ENCODE measurements around the gene SNX27.
"Not testable (repeated sequence)": the region's sequence is repeated elsewhere in the genome, so short reads cannot be mapped to it uniquely, and the experiment has no call there.

SNX27 gene

DNA sequence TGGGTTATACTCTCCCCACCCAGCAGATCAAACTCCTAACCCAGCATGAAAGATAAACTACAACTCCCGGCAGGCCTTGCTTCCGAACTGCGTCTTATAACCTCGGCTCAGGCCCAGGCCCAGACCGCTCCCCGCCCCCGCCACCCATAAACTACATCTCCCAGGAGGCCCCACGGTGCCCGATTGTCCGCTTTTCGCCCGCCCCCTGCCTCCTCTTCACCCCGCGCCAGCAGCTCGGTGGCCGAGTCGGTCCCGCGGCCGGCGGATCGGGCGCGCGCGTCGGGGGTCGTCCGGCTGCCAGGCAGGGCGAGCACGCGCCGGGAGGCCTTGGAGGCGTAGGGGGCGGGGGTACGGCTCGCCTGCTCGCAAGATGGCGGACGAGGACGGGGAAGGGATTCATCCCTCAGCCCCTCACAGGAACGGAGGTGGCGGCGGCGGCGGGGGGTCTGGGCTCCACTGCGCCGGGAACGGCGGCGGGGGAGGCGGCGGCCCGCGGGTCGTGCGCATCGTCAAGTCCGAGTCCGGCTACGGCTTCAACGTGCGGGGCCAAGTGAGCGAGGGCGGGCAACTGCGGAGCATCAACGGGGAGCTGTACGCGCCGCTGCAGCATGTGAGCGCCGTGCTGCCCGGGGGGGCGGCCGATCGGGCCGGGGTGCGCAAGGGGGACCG is at the start of gene SNX27:
TSS of gene SNX27 (plus strand) at position 219 of the 669 bp plus-strand sequence. CDS start at position 371, 152 bp downstream.
- peak; percentile 90 to 96 for DNase-seq

GRCh38 chr1:151562661-151563060 is 49.2 kb upstream of the SNX27 start:
- no peak for DNase-seq

DNA sequence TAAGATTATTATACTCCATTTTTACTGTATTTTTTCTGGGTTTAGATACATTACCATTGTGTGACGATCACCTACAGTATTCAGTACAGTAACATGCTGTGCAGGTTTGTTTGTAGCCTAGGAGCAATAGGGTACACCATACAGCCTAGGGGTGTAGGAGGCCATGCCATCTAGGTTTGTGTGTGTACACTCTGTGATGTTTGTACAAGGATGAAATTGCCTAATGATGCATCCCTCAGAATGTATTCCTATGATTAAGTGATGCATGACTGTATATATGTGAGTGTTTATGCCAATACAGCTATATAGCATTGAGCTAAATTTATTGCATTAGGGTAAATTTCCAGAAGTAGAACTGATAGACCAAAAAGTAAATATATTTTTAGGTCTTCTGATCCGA is 48.5 kb upstream of the SNX27 start:
- no peak for DNase-seq

DNA sequence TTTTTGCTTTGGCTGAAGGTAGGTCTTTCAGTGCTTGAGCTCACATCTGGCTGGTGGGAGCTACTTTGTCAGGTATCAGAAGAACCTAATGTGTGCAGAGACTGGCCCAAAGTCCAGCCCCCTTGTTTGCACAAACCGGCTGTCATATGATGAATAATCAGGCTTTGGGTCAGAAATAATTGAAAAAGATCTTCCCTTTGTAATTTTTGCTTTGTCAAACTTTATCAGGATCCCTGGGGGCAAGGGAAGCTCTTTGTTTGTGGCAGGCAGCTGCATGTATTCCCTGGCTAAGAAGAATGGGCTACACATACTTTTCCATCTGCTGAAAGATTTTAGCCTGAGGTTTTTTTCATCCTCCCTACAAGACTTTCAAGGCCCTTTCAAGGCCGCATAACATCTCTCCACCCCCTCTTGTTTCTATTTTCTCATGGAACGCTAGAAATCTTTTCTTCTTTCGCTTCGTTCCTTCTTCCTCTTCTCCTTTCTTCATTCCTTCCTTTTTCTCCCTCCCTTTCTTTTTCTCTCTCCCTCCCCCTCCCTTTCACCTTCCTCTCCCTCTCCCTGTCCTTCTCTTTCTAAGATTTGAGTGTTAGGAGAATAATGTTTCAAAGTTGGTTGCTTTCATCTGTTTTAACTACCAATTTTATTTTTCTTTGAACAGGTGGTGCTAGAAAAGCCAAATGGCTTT is 46.2 kb upstream of the SNX27 start:
- no peak for DNase-seq

DNA sequence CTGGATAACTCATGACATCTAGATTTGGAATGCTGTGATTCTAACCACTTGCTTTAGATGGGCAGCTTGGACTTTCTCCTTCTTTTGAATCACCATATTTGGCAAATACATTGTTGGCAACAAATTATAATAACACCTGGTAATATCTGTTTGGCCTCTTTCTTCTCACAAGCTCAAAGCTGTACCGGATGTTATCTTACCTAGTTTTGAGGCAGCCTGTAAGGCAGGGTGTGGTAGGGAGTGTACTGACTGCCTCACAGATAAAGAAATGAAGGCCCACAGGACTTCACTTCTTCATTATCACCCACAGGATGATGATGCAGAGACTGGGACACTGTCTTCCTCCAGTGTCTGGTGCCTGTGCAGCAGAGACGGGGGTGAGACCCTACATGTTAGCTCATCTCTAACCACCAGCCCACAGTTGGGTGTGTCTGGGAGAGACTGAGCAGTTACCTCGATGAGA is 43.2 kb upstream of the SNX27 start:
- no peak for DNase-seq

DNA sequence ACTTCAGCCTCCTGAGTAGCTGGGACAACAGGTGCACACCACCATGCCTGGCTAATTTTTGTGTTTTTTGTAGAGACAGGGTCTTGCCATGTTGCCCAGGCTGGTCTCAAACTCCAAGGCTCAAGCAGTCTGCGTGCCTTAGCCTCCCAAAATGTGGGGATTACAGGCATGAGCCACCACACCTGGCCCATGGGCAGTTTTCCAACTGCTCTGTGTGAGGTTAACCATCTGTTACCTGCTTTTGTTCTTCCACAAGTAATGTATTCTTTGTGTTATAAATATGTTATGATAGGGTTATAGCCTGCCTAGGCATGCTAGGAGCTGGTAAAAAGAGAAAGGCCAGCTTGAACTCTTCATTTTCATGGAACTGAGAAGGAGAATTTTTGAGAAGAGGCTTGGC is 41.0 kb upstream of the SNX27 start:
- DNase-seq: no peak

DNA sequence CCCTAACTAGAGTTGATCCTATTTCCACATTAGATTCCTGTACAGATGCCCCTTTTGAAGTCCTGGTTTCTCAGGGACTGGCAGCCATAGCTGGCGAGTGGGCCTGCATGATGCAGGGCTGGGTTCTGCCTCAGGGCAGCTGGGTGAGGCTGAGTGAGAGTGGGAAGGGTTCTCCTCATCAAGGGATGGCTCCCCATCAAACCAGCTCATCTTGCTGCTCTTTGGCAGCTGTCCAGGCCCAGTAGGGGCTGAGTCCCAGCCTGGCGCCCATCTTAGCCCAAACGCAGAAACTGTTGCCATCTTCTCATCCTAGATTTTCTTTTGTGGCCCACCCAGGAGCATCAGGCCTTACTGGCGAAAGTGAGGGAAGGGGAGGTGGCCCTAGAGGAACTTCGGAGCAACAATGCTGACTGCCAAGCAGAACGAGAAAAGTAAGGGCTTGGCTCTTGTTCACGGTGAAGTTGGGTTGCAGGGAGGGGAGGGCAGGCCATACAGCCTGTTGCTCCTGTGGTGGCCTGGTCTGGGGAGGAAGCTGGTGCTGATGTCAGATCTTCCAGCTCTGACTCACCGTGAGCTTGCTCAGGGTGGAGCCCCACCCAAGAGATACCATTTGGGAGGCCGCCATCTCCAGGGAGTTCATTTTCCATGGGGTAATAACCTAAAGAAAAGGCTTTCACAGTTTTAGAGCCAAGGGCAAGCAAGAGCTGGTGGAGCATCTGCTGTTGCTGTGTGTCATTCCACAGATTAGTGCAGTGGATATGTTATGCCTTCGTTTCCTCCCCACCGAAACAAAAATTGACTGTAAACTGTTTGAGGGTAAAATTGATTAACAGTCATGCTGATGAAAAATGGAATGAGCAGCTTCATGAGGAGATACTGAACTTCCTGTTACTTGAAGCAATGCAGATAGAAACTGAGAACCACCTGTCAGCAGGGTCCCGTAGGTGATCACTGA is 37.0 kb upstream of the SNX27 start:
- no peak for DNase-seq

- DNase-seq: no peak
Observed at GRCh38 chr1:151577173-151577572, 34.7 kb upstream of the SNX27 start.

DNA sequence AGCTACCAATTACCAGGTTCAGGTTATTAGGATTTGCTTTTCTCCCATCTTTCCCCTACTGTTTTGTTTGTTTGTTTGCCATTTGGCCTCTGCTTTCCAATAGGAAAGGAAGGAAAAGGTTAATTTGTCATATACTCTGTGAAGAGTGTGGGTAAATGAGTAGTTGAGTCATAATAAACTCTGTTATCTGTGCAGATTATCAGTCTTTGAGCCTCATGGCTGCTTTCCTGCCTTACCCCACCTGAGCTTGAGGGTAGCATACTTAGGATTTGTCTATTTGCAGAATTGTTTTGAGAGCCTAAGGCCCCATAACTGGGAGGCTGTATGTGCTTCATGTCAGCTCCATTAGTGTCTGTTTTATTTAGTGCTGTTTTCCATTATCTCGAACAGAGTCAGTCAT is 32.9 kb upstream of the SNX27 start:
- DNase-seq: no peak

GRCh38 chr1:151579436-151580225 is 32.2 kb upstream of the SNX27 start:
- no peak for DNase-seq

DNA sequence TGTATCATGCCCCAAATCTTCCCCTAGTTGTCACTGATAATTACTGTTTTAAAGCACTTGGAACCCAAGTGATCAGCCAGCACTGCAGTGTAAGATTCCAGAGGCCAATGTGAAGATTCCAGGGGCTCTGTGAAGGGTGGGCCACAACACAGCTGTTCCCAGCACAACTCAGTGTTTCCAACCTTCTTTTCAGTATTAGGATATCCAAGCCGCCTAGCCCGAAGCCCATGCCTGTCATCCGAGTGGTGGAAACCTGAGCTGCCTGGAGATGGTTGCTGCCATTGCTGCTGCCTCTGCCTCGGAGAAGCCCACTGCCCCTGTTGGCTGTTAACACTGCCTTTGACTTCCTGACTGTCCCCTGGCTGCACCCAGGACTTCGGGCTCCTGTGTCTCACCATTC is 30.4 kb upstream of the SNX27 start:
- no peak for DNase-seq

- no peak for DNase-seq
Observed at GRCh38 chr1:151581921-151582320, 29.9 kb upstream of the SNX27 start.

DNA sequence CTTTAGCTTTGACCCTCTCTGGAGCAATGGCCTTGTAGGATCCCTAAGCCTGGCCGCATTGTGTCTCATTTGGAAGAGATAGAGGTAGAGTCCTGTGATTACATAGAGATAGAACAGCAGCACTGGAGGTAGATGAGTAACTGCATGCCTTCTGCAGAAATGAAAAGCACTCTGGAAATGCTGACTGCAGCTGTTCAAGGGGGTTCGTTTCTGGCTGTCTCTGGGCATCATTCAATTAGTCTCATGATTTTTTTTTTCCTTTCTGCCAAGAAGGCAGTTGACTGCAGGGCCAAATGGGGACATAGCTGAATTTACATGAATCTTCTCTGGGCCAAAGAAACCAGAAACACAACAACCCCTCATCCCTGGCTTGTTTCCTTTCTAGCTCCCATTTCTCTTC is 28.1 kb upstream of the SNX27 start:
- no peak for DNase-seq

DNA sequence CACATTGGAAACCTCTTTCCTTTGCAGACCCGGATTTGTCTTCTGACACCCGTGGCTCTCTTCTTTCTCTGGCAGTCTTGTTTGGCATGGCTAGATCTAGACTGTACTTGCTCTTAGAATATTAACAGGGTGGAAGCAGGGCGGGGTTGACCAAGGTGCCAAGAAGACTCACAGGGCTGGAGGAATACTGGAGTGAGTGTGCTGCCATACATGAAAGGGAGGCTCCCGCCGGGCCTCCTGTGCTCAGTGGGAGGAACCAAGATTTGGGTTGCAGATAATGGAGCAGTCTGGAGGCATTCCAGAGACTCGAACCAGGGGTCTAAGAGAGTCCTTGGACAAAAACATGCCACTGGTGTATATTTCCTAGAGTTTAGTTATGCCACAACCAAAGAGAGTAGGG is 27.6 kb upstream of the SNX27 start:
- no peak for DNase-seq

- DNase-seq: no peak
Observed at GRCh38 chr1:151584780-151585179, 27.1 kb upstream of the SNX27 start.

DNA sequence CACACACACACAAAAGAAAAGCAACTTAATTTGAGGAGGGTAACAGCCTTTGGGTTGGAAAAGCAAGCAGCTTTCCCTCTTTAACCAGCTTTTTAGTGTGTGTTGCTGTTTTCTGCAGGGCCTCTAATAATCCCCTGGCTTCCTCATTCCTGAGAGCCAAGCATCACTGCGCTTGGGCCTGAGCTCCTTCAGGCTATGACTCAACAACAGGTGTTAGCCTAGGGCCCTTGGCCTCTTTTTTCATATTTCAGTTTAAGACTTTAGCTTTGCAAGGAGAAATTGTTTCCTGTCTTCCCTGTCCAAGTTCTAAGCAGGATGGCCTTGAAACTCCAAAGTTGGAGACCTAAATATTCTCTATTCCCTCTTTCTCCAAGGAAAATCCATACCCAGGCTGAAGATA is 26.2 kb upstream of the SNX27 start:
- DNase-seq: no peak

- DNase-seq: no peak
Observed at GRCh38 chr1:151590961-151591360, 20.9 kb upstream of the SNX27 start.

GRCh38 chr1:151593730-151594129 is 18.1 kb upstream of the SNX27 start:
- DNase-seq: no peak

DNA sequence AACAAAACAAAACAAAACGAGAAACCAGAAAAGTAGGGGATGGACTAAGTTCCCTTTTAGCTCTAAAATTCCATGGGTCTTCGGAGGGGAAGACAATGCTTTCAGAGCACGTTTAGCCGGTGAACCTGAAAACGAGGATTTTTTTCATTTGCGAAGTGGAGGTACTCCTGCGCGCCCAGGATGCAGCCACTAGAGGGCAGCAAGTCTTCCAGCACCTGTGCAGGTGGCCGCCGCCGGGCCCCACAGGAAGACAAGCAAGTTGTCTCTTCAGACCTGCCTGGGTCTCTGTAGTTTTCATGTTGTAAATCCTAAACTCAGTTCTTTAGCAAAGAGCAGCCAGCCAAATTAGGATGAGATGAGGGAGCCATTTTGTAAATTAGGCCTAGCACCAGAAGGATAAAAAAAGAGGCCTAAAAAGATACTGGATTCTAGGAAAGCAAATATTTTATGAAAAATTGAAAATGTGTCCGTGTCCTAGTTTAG is 17.7 kb upstream of the SNX27 start:
- DNase-seq: peak; percentile 45 to 76

DNA sequence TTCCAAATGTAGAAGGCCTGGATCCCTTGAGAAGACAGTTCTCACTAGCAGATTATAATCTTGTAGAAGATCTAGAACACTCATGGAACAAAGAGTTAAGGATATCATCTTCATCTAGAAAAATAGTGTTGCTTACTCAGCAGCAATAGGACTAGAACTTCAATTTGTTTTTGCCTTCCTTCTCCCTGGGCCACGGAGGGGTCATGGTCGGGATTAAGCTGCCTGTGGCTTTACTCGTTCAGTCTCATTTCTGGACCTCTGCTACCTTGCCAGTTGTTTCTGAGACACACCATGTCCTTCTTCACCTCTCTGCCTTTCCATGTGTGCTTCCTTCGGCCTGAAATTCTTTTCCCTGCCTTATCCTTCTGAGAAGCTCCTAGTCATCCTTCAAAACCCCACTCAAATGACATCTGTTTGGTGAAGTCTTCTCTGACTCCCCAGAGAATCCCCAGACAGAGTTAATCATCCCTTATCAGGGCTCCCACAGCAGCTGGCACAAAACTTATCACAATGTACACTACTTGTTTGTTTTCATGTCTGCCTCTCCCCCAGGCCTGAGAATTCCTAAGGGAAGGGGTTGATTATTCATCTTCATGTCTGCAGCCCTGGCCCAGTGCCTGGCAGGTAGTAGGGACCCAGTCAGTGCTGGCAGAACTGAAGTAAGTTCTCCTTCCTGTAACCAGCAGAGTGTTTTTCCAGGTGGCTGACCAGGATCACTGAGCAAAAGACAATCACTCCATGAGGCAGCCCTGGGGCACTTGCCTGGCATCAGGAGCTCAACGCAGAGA is 15.5 kb upstream of the SNX27 start:
- DNase-seq: no peak

DNA sequence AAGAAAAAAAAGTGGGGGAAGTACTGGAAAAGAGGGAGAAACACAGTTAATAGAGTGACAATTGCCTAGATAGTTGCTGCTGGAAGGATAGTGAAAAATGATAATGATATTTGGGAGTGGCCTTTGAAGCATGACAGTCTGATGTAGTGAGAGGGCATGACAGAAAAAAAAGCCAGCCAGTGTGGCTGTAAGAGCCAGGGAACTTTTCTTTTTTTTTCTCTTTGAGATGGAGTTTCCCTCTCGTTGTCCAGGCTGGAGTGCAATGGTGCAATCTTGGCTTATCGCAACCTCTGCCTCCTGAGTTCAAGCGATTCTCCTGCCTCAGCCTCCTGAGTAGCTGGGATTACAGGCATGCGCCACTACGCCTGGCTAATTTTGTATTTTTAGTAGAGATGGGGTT is 9.3 kb upstream of the SNX27 start:
- not testable (repeated sequence) for DNase-seq

DNA sequence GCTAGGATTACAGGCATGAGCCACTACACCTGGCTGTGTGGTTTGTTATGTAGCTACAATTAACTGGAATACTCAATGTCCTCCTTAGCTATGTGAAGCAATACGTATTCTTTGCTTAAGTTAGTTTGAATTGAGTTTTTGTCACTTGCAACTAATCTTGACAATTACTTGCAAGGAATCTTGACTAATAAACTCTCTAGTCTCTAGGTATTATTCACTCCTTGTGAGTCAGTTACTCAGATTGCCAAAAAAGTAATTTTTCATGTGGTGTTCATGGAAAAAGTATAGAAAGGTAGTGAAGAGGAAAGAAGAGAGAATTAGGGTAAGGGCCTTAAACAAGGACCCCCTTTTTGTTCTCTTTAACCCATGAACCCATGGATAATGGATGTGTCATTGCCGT is 7.6 kb upstream of the SNX27 start:
- DNase-seq: no peak

Data from NCI-H1930 (cell line).